Body of pancreas (tissue), 4 donors: ENCODE measurements around the gene EPHB1.

Source experiments
- POLR2A ChIP-seq, 3 donors: fragments of 450-650 bp; IDR thresholded peaks; one replicate each; pipeline ENCODE4 v1.6.1; 2016; ENCODE audit warnings: antibody characterized with exemption in 3 of 3, mild to moderate bottlenecking in 2 of 3
- TF ChIP-seq, protein P1 (sequence below), 7 experiments: fragments of 450-650 bp in 4 of 7; fragments of 200-600 bp in 3 of 7; sonication (generic) in 3 of 7; IDR thresholded peaks; one replicate each; pipeline ENCODE4 v1.5.1; 2016 to 2019; ENCODE audit warnings: antibody characterized with exemption in 7 of 7

DNA sequence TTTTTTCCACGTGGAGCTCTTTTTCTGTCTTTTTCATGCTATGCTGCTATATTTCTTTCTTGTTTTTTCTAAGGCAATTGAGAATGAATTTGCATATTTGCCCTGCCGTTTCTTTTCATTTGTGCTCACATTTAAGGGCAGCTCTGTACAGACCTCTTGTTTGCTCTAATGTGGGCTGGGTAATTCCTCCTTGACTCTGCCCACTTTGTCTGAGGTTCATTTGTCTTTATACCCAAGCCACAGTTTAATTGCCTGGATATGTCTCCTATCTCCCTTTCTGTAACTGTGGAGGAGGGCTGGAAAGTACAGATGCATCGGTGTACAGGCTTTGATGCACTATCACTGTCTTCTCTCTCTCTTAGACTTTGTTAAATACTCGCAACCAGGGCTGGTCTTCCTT lies 195.9 kb downstream of the EPHB1 start:
- TF ChIP-seq, protein P1, sequence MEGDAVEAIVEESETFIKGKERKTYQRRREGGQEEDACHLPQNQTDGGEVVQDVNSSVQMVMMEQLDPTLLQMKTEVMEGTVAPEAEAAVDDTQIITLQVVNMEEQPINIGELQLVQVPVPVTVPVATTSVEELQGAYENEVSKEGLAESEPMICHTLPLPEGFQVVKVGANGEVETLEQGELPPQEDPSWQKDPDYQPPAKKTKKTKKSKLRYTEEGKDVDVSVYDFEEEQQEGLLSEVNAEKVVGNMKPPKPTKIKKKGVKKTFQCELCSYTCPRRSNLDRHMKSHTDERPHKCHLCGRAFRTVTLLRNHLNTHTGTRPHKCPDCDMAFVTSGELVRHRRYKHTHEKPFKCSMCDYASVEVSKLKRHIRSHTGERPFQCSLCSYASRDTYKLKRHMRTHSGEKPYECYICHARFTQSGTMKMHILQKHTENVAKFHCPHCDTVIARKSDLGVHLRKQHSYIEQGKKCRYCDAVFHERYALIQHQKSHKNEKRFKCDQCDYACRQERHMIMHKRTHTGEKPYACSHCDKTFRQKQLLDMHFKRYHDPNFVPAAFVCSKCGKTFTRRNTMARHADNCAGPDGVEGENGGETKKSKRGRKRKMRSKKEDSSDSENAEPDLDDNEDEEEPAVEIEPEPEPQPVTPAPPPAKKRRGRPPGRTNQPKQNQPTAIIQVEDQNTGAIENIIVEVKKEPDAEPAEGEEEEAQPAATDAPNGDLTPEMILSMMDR (IDR thresholded peaks at IDR 0.05): no peak
- TF ChIP-seq POLR2A (IDR thresholded peaks at IDR 0.05): no peak
